Measurements from ENCODE around the gene CASKIN2.

CASKIN2 gene

DNA sequence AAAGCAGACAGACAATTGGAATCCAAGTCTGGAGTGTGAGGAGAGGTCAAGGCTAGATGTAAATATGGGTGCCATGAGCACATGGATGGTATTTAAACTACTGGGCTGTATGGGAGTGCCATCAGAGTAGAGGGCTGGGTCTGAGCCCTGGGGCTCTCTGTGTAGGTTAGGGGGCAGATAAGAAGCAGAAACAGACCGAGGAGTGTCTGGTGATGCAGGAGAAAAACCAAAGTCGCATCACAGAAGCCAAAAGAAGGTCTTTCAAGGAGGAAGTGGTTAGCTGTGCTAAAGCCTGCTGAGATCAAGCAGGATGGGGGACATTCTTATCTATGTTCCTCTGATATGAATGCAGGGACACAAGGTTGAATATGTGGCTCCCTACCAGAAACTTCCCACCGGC is 2.9 kb upstream of the CASKIN2 start:
- DNase-seq, result no peak

DNA sequence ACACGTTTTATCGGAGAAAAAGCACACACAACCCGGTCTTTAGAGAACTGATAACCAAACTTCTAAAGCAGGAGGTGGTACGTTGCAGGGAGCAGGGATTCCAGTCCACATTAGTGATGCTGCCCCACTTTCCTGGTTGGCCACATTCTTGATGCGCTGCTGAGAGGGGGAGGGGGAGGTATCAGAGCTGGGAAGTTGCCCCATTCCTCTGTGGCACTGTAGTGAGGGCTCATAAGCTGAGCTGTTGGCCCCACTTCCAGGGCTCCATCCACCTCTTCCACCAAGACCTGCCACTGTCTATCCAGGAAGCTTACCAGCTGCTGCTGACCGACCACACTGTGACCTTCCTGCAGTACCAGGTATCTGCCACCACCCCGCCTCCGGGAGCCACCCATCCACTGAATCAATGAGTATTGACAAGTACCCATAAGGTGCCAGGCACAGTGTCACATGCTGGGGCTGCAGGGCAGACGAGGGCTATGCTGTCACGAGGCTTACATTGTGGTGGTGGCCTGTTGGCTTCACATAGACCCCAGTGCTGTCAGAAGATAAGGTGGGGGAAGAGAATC is 2.0 kb upstream of the CASKIN2 start:
- peak; percentile 74 for DNase-seq

DNA sequence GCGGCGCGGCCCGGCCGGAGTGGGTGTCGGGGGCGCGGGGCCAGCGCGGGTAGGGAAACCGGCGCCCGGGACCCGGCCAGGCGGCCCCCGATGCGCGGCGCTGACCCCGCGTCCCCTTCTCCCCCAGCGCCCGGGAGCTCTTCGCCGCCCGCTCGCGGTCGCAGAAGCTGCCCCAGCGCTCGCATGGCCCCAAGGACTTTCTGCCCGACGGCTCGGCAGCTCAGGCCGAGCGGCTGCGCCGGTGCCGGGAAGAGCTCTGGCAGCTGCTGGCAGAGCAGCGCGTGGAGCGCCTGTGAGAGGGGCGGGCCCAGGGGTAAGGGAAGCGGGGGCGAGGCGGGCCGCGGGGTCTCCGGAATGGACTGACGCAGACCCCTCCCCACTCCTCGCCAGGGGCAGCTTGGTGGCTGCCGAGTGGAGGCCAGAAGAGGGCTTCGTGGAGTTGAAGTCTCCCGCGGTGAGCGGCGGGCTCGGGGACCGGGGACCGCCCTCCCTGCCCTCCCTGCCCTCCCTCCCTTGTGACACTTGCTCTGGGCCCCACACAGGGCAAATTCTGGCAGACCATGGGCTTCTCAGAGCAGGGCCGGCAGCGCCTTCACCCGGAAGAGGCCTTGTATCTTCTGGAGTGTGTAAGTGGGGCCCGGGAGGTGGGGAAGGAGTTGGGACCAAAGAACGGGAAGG is 1.4 kb upstream of the CASKIN2 start:
- peak; percentile 77 for DNase-seq

DNA sequence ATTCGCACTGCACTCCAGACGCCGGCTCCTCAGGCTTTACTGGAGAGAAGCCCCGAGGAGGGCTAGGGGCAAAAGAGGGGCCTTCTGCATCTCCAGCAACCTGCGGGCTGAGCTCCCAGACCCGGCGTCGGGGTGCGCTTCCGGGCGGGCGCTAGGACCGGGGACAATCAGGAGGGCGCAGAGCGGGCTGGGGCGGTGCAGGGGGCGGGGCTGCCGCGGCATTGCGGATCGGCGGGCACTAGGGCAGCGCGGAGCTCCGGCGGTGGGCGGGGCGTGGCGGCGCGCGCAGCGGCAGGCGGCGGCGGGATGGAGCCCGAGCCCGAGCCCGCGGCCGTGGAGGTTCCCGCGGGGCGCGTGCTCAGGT is 900 bp upstream of the CASKIN2 start, which contains the start of gene TSEN54:
TSEN54 (plus strand) TSS at position 274 of the 364 bp plus-strand sequence; CDS start at position 307, 33 bp downstream.
- peak; percentile 94 for DNase-seq

DNA sequence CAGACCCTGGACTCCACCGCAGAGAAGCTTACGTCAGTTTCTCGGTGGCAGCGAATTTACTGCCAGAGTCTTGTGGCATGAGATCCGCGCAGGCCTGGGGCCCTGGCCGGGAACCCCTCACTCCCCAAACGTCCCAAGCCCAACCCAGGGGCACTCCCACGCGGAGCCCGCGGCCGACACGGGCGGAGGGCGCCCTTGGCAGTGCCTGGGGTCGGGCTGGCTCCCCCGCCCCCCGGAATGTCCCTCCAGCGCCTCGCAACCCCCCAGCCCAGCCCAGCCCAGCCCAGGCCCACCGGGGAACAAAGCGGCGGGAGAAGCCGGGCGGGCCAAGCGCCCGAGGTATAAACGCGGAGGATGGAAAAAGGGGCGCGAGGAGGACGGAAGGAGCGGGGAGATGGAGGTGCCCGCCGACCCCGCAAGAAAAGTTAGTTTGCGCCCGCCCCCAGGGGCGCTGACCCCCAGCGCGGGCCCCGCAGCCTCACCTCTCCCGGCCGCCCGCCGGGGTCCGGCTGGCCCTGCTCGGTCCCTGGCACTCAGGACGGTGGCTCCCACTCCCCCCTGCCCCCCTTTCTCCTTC is 330 bp downstream of the CASKIN2 start:
- DNase-seq, result peak; percentile 61

DNA sequence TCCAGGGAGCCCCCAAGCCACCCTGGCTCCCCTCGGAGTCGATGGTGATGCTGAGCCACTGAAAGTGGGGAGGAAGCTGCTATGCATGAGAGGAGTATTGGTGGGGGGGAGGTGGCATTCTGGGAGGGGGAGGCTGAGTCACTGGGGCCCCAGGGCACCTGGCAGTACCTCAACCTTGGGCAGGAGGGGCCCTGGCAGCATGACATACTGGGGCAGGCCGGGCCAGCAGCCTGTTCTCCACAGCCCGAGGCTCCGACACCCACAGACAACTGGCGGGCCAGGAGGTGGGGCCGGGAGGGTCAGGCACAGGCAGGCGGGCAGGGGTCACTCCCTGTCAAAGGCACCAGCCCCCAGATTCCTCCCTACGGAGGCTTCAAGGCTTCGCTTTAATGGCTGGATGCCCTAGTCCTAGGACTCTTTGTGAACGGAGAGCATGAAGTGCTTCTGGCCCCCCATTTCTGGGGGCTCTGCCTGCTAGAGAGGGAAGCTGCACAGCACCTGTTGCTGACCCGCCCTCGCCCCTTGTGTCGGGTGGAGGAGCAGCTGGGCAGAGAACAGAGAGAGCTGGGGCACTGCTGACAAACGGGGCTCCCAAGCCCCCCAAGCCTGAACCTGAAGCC is 928 bp downstream of the CASKIN2 start:
- peak; percentile 56 for DNase-seq

DNA sequence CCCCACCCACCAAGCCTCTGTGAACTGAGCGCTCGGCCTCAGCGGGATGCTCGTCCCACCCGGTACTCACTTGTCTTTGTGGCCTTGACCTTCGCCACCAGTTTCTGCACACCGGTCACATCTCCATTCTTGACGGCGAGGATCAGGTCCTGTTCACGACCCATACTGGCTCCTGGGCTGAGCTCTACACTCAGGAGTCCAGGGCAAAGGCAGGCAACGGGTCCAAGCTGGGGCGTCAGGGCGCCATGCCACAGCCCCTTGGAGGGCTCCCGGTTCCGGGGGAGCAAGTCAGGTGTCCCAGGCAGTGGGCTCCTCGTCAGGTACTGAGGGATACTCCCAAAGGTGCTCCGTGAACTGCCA is 1.7 kb downstream of the CASKIN2 start:
- DNase-seq, result no peak

DNA sequence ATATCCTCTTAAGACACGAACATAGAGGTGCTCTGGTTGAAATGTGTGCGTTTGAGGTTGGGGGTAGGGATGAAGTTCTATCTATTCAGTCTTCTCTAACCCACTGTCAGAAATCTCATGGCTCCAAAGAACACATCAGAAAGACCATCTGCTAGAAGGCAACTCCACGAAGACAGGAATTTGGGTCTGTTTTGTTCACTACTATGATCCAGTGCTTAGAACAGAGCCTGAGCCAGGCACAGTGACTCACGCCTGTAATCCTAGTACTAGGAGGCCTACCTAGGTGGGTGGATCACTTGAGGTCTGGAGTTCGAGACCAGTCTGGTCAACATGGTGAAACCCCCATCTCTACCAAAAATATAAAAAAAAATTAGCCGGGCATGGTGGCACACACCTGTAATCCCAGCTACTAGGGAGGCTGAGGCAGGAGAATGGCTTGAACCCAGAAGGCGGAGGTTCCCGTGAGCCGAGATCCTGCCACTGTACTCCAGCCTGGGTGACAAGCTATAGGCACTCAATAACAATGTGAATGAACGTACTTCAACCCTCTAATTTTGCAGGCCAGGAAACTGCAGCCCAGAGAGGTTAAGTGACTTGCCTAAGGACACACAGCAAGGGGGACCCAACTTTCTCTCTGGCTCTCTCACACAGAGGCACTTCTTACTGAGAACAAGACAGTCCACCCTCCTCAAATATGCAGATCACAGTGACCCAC is 2.3 kb downstream of the CASKIN2 start:
- DNase-seq, result no peak

DNA sequence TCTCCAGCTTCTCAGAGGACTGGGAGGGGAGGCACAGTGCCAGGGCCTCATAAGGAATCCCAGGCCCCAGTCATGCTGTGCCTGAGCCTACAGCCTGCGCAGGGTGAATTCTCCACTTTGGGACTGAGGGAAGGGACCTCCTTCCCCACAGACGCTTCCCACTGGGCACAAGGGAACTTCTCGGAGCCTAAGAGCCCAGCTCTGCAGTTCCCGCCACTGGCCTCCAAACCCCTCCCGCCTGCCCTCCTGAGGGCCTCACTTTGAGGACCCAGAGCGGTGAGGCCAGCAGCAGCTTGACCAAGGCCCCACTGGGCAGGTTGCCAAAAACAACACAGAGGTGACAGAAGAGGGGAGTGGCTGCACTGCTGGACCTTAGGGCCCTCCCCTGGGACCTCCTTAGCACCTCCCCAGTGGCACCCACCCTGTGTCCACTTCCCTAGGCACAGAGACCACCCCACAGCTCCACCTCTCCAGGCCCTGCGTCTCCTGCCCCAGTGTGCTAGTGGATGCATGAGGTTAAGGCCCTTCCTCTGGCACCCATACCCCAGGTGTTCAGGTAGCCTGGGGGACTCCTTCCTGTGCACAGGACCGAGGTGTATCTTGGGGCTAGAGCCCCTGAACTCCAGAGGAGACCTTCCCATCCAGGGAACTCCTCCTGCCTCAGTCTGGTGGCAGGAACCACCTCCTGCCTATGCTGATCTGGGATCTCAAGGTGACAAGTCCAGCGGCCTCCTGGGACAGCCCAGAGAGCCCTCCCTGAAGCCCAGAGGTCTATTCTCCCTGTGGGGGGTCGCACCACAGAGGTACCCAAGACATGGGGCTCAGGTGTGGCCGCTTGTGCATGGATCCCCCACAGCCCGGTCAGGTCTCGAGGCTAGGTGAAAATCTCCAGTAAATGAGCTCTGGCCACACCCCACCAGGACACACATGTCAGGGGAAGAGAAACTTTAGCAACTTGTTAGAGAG is 3.4 kb downstream of the CASKIN2 start:
- DNase-seq, result peak; percentile 65

DNA sequence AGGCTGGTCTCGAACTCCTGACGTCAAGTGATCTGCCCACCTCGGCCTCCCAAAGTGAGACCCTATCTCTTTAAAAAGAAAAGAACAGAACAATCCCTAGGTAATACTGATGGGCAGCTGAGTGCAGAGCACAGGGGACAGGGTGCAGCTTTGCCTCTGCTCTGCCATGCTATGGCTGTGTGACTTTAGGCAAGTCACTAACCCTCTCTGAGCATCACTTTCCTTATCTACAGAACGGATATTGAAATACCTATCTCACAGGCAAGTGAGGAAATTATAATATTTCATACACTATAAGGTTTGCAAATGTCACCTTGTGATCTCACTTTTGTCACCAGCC is 4.1 kb downstream of the CASKIN2 start:
- DNase-seq, result no peak

DNA sequence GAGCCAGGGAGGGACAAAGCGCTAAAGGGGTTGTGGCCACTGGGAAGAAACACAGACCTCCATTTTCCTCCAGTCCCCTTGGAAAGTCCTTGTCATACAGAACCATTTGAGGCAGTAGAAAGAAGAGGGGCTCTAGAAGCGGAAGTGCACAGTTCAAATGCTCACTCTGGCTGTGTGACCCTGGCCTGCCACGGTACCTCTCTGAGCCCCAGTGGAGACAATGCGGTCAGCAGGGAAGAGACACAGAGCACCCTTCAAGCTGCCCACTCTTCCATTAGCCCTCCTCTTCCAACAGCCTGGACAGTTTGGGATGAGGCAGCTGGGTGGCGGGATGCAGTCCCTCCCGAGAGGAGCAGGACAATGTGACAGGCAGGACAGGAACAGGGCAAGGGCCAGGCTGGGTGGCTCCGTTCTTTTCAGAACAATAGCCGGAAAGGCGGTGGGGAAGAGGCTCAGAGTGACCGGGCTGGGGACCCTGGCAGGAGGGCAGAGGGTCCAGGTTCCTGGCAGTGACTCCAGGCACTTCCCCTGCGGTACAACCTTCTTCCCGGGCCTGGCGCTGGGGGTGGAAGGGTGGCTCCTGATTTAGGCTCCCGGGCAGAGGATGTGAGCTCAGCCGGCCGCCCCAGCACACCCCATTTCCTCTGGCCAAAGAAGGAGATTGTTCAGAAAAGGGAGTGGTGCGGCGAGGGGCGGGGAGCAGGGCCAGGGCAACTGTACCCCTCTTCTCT is 5.6 kb downstream of the CASKIN2 start:
- DNase-seq, result no peak

DNA sequence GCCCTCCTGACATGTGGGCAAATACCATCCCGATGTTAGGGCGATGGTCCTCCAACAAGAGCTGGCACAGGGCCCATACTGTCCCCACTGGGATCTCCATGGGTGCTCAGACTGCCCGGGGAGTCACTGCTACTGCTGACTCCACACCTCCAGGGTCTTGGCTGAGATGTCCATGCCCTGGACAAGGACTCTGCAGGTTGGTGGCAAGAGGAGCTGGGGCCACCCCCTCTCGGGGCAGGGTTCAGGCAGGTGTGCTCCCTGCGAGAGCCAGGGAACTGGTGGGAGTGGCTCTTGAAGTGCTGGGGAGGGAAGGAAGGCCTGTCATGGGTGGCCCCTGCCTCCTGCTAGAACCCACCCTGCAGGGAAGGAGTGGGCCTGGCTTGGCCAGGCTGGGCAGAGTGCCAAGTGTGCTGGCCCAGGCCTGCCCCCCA is 6.4 kb downstream of the CASKIN2 start:
- no peak for DNase-seq

DNA sequence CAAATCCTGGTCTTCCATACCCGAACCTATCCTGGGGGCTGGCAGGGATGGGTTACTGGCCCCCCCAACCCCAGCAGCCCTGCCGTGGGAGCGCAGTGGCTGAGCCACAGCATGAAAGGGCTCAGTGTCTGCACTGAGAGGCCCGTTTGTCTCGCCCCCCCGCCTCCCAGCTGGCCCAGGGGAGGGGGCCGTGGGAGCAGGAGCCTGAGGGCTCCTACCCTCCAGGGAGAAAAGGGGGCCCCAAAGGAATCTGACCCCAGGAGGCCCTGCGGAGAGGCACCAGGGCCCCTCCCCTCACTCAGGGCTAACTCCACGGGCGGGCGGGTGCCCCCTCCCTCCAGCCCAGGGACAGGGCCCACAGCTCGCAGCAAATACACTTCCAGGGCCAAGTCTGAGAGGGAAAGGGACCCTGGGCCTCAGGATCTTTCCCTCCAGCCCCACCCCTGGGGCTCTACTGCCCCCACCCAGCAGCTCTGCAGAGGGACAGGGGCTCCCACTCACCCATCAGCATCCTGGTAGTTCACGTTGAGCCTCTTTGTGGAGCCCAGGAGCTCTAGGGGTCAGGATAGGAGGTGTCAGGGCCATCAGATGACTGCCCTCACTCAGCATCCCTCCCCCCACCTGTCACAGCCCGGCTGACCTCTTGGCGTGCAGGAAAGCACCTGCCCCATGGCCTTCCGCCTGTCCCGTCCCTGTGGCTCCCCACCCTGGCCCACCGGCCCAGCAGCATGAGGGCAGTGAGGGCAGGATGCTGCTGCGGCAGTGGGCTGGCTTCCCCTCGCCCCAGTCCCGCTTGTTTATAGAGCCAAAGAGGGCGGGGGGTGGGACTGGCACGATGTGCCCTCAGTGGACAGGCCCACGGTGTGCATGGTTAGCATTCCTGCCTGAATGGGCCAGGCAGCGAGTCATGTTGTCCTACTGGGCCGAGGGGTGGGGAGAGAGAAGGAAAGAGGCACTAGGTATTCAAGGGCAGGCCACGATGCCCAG is 7.3 kb downstream of the CASKIN2 start:
- no peak for DNase-seq

DNA sequence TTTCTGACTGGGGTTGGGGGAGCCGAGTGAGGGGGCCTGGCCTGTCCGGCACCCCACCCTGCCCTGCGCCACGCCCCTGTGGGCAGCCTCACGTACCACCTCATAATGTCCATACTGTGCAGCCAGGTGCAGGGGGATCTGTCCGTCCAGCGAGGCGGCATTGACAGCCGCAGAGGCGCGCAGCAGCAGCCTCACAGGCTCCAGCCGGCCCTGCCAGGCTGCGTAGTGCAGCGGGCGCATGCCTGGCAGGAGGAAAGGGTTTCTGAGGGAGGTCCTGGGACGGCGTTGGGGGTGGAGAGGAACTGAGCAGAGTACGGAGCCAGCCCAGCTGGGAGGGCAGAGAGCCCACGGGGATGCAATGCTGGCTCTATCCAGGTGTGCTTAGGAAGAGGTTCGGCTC is 8.4 kb downstream of the CASKIN2 start:
- no peak for DNase-seq

DNA sequence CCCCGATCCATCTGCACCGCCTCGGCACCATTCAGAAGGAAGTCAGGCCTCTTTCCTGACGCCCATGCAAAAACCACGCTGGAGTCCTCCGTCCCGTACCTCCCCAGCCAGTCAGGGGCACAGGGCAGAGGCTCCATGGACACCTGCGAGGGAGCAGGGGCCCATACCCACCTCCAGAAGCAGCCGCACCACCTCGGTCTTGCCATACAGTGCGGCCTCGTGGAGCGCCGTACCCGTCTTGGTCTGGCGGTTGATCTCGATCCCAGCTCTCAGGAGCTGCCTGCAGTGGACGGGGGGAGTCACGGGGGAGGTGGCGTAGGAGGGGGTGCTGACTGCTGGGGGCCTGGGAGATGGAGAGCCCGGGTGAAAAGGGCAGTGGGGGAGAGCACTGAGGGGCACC is 9.2 kb downstream of the CASKIN2 start:
- no peak for DNase-seq

DNA sequence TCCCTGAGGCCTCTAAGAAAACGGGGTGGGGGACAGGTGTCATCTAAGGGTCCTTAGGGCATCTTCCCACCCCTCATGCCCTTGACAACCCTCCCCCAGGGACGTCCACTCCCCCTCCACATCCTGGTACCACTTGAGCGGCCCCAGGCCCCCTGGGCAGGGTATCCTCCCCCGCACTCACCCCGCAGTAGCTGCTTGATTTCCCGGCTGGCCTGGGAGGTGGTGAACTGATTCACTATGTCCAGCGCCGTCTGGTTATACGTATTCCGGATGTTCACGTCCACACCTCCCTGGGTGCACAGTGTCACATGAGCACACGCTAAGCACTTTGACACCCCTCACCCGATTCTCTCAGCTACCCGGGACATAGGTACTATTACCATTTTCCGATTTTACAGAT is 9.7 kb downstream of the CASKIN2 start:
- no peak for DNase-seq

DNA sequence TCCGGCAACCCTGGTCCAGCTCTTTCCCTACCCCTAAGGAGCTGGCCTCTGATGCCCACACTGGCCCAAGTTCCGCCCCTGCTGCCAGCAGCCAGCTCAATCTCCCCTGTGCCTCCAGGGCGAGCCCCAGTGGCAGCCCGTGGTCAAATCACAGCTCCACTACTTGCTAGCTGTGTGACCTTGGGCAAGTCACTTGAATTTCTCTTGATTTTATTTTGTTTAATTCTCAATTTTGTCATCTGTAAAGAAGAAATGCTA is 10.3 kb downstream of the CASKIN2 start:
- DNase-seq, result no peak

DNA sequence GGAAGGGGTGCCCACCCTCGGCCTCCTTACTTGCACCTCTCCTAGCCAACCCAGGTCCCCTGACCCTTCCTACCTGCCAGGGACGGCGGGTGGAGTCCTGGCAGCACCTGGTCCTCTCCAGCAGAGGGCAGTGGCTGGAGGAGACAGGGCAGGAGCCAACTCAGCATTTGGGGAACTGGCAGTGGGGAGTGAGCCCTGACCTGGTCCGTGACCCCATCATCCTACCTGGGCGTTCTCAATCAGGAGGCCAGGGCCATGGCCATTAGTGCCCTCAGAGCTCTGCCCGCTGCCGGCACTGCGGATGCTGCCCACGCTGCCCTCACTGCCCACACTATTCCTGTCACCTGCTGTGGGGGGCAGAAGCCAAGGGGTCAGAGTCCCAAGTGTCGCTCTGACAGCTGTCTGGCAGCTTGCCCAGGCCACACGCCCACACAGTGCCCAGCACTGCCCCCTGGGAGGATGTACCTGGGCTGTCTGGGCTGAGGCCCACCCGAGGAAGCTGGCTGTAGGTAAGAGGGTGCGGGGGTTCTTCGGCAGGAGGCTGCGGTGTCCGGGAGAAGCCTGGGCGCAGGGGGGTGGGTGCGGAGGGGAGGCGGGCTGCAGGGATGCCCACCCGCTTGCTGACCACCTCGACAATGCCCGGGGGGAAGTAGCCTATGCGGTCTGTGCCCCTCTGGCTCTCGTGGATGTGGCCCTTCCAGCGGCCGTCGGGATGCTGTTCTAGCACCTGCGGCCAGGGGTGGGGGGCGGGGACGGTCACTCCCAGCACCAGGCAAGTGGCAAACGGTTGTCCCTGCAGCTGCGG is 10.8 kb downstream of the CASKIN2 start:
- peak; percentile 80 for DNase-seq

DNA sequence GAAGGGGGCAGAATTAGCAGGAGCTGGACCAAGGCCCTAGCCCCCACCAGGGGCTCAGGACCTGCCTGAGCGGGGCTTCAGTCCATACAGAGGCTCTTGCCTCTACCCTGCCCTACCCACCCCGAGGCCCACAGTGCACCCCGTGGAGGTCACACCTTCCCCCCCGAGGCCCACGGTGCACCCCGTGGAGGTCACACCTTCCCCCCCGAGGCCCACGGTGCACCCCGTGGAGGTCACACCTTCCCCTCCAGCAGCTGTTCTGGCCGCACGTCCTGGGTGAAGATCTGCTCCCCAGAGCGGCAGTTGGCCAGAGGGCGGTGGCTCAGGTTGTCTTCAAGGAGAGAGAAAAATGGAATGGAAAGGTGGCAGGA is 11.4 kb downstream of the CASKIN2 start:
- DNase-seq, result no peak
